ENCODE results near the gene DOCK11.

DNA sequence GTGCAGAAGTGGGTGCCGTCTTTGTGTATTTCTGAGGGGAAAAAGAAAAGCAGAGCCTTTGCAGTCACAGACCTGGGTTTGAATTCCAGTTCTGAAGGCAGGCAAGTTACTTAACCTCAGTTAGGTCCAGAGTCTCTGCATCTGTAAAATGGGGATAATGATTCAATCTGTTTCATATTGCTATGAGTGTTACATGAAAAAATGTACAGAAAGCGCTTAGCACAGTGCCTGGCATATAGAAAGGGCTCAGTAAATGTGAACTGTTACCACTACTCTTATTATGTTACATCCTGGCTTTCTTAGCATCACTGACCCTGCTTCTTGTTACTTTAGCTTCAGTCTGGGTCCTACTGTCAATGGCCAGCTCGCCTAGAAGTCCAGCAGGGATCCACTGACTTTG lies 45.9 kb downstream of the DOCK11 start:
- TF ChIP-seq, protein P1, sequence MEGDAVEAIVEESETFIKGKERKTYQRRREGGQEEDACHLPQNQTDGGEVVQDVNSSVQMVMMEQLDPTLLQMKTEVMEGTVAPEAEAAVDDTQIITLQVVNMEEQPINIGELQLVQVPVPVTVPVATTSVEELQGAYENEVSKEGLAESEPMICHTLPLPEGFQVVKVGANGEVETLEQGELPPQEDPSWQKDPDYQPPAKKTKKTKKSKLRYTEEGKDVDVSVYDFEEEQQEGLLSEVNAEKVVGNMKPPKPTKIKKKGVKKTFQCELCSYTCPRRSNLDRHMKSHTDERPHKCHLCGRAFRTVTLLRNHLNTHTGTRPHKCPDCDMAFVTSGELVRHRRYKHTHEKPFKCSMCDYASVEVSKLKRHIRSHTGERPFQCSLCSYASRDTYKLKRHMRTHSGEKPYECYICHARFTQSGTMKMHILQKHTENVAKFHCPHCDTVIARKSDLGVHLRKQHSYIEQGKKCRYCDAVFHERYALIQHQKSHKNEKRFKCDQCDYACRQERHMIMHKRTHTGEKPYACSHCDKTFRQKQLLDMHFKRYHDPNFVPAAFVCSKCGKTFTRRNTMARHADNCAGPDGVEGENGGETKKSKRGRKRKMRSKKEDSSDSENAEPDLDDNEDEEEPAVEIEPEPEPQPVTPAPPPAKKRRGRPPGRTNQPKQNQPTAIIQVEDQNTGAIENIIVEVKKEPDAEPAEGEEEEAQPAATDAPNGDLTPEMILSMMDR (conservative IDR thresholded peaks at IDR 0.05; ENCODE audit: low read depth, low read length) = no peak
- TF ChIP-seq MAFK (IDR thresholded peaks at IDR 0.05; ENCODE audit: low read depth, low read length) (no peak), POLR2A (IDR thresholded peaks at IDR 0.05; ENCODE audit: low read depth, low read length) (no peak), SMC3 (IDR thresholded peaks at IDR 0.05; ENCODE audit: low read depth, low read length) (no peak), RCOR1 (IDR thresholded peaks at IDR 0.05; ENCODE audit: insufficient replicate concordance, low read length) (no peak), FOS (IDR thresholded peaks at IDR 0.05; ENCODE audit: low read depth, low read length) (no peak), MXI1 (IDR thresholded peaks at IDR 0.05; ENCODE audit: borderline replicate concordance, low read depth, low read length) (no peak), RFX5 (IDR thresholded peaks at IDR 0.05; ENCODE audit: low read depth, low read length) (no peak), BHLHE40 (IDR thresholded peaks at IDR 0.05; ENCODE audit: low read depth, low read length) (no peak), CEBPB (IDR thresholded peaks at IDR 0.05; ENCODE audit: low read depth, low read length) (no peak), NFE2L2 (IDR thresholded peaks at IDR 0.05; ENCODE audit: low read depth, low read length) (no peak)
- TF ChIP-seq, protein P2, sequence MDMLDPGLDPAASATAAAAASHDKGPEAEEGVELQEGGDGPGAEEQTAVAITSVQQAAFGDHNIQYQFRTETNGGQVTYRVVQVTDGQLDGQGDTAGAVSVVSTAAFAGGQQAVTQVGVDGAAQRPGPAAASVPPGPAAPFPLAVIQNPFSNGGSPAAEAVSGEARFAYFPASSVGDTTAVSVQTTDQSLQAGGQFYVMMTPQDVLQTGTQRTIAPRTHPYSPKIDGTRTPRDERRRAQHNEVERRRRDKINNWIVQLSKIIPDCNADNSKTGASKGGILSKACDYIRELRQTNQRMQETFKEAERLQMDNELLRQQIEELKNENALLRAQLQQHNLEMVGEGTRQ (IDR thresholded peaks at IDR 0.05; ENCODE audit: low read depth, low read length) = no peak
